GM12891 (cell line): ENCODE data around the gene NRROS.

Source experiments
- POLR2A ChIP-seq: IDR thresholded peaks from 2 replicates; pipeline ENCODE4 v1.6.1; 2011; ENCODE audit warnings: low read depth, low read length, control low read depth
- POLR2AphosphoS5 ChIP-seq: IDR thresholded peaks from 2 replicates; pipeline ENCODE4 v1.6.1; 2011; ENCODE audit warnings: low read depth, low read length, control low read depth
- POU2F2 ChIP-seq: IDR thresholded peaks from 2 replicates; pipeline ENCODE4 v1.6.1; 2011; ENCODE audit warnings: low read depth, mild to moderate bottlenecking, control low read depth, low read length, moderate library complexity
- TAF1 ChIP-seq: IDR thresholded peaks from 2 replicates; pipeline ENCODE4 v1.6.1; 2011; ENCODE audit warnings: low read depth, low read length, control low read depth

DNA sequence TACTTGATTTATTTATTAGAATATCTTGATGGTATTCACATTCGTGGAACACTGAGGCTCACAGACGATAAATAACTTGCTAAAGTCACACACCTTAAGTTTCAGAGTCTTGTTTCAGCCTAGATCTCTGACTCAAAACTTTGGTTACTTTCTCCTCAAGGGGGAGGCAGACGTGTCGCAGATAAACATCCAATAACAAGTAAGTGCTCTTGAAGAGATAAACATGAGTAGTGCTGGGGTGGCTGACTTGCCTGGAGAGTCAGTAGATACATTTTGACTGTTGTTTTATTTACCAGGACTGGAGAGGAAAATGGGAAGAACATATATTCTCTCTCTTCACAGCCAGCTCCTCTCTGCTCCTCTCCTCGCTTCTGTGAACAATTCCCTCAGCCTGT lies 39.8 kb upstream of the NRROS start:
- TF ChIP-seq TAF1 = no peak
- no peak for TF ChIP-seq POLR2AphosphoS5
- no peak for TF ChIP-seq POU2F2
- TF ChIP-seq POLR2A = no peak
